Tibial nerve (tissue), 3 donors: ENCODE measurements around the gene ARHGAP25.

Experiments
- CTCF ChIP-seq, 5 experiments: fragments of 200-600 bp in 3 of 5; fragments of 450-650 bp in 2 of 5; sonication (generic) in 3 of 5; IDR thresholded peaks; one replicate each; pipeline ENCODE4 v1.5.1; 2016 to 2019; ENCODE audit warnings: antibody characterized with exemption in 5 of 5, mild to moderate bottlenecking in 3 of 5, moderate library complexity in 2 of 5
- POLR2A ChIP-seq, 2 donors: fragments of 450-650 bp; IDR thresholded peaks; one replicate each; pipeline ENCODE4 v1.6.1; 2017; ENCODE audit warnings: antibody characterized with exemption in 2 of 2, mild to moderate bottlenecking in 2 of 2, moderate library complexity in 2 of 2

GRCh38 chr2:68751397-68752339 lies 17.1 kb downstream of the ARHGAP25 start:
- peak; percentile 87 to 91 (median 88) for TF ChIP-seq CTCF (IDR thresholded peaks at IDR 0.05)
- TF ChIP-seq POLR2A (IDR thresholded peaks at IDR 0.05) = no peak
